ENCODE measurements around the gene ARHGAP29. TPM values are rescaled to one million over a fixed set of nuclear protein-coding genes. Genes with fewer than 3 reads are reported as not detected.

ARHGAP29 gene
- total and polyA plus RNA-seq, 2 experiments from 2014 or later: 114 to 152 TPM

GRCh38 chr1:94199398-94199797 is 38.0 kb downstream of the ARHGAP29 start:
- in situ Hi-C loops (cut with MboI): no loop called here
- peaks cover 91% of the 10 kb centered on the region for H3K36me3 ChIP-seq (ENCODE audit: low read depth)
- WGBS, 2 experiments (ENCODE audit: low coverage in 1 of 2, low lambda C conversion rate in 2 of 2, missing lambda C conversion rate in 2 of 2): 92 to 97% methylated on average over 2 of the region's 2 CpGs
- H3K9ac ChIP-seq: no peak overlapping the region
- DNase-seq: no peak
- H2AFZ ChIP-seq: no peak overlapping the region
- peaks cover 15% of the 10 kb centered on the region; the same call in 1 of the 2 replicates for H3K4me1 ChIP-seq (ENCODE audit: insufficient read depth)
- no peaks in the 10 kb centered on the region for H3K9me3 ChIP-seq (ENCODE audit: low read depth)
- no peak for TF ChIP-seq EZH2 (IDR thresholded peaks at IDR 0.05; ENCODE audit: insufficient read depth, poor library complexity, severe bottlenecking)
- no peak for TF ChIP-seq EZH2phosphoT487 (IDR thresholded peaks at IDR 0.05; ENCODE audit: insufficient read depth, low read depth)
- no peak overlapping the region for H3K4me2 ChIP-seq (ENCODE audit: unreplicated experiment)
- no peak overlapping the region for H3K4me3 ChIP-seq
- H3K27me3 ChIP-seq (replicated peaks; ENCODE audit: insufficient read depth): no peaks in the 10 kb centered on the region
- no peaks in the 10 kb centered on the region for H4K20me1 ChIP-seq (ENCODE audit: insufficient read depth)
- no peak overlapping the region for H3K27ac ChIP-seq
- H3F3A ChIP-seq (ENCODE audit: insufficient read depth): peaks cover 90% of the 10 kb centered on the region
- peaks cover 98% of the 10 kb centered on the region for H3K79me2 ChIP-seq (ENCODE audit: insufficient read depth)
- no peaks in the 10 kb centered on the region for H3K9me2 ChIP-seq (ENCODE audit: insufficient read depth)

GRCh38 chr1:94194079-94194865 is 43.1 kb downstream of the ARHGAP29 start:
- in situ Hi-C loops (cut with MboI): no loop called here
- Histone ChIP-seq H3K9ac (no peak overlapping the region), H3K36me3 (ENCODE audit: low read depth) (peaks cover 91% of the 10 kb centered on the region)

GRCh38 chr1:94193128-94193527 is 44.3 kb downstream of the ARHGAP29 start:
- Histone ChIP-seq H3K9ac (no peak overlapping the region), H3K27ac (peak overlapping the region; percentile 6; the same call in 1 of the 2 replicates), H3K4me2 (ENCODE audit: unreplicated experiment) (no peak overlapping the region), H3K4me1 (ENCODE audit: insufficient read depth) (peaks cover 8% of the 10 kb centered on the region; the same call in 1 of the 2 replicates), H2AFZ (no peak overlapping the region), H4K20me1 (ENCODE audit: insufficient read depth) (peaks cover 10% of the 10 kb centered on the region), H3K4me3 (no peak overlapping the region), H3K79me2 (ENCODE audit: insufficient read depth) (peaks cover 99% of the 10 kb centered on the region), H3K36me3 (ENCODE audit: low read depth) (peaks cover 92% of the 10 kb centered on the region), H3F3A (ENCODE audit: insufficient read depth) (peaks cover 92% of the 10 kb centered on the region), H3K27me3 (replicated peaks; ENCODE audit: insufficient read depth) (no peaks in the 10 kb centered on the region), H3K9me3 (ENCODE audit: low read depth) (no peaks in the 10 kb centered on the region), H3K9me2 (ENCODE audit: insufficient read depth) (peaks cover 3% of the 10 kb centered on the region)
- no peak for DNase-seq
- in situ Hi-C loops (cut with MboI): no loop called here
- WGBS, 2 experiments (ENCODE audit: low coverage in 1 of 2, low lambda C conversion rate in 2 of 2, missing lambda C conversion rate in 2 of 2): 97% methylated on average over 1 of the region's 1 CpG
- TF ChIP-seq EZH2phosphoT487 (IDR thresholded peaks at IDR 0.05; ENCODE audit: insufficient read depth, low read depth) (no peak), EZH2 (IDR thresholded peaks at IDR 0.05; ENCODE audit: insufficient read depth, poor library complexity, severe bottlenecking) (no peak)

More at GRCh38 chr1:94194079-94194865, 43.1 kb downstream of the ARHGAP29 start:
- TF ChIP-seq EZH2phosphoT487 (IDR thresholded peaks at IDR 0.05; ENCODE audit: insufficient read depth, low read depth) (no peak), EZH2 (IDR thresholded peaks at IDR 0.05; ENCODE audit: insufficient read depth, poor library complexity, severe bottlenecking) (no peak)
- Histone ChIP-seq H3K9me2 (ENCODE audit: insufficient read depth) (peaks cover 3% of the 10 kb centered on the region), H3K4me3 (no peak overlapping the region), H3K79me2 (ENCODE audit: insufficient read depth) (peaks cover 99% of the 10 kb centered on the region), H3F3A (ENCODE audit: insufficient read depth) (peaks cover 88% of the 10 kb centered on the region), H3K27me3 (replicated peaks; ENCODE audit: insufficient read depth) (no peaks in the 10 kb centered on the region), H4K20me1 (ENCODE audit: insufficient read depth) (peaks cover 10% of the 10 kb centered on the region), H3K9me3 (ENCODE audit: low read depth) (no peaks in the 10 kb centered on the region), H3K4me2 (ENCODE audit: unreplicated experiment) (no peak overlapping the region), H2AFZ (no peak overlapping the region), H3K27ac (0 out of 2 replicates have a peak overlapping the region, but pooled peaks have one; percentile 6), H3K4me1 (ENCODE audit: insufficient read depth) (peaks cover 8% of the 10 kb centered on the region; the same call in 1 of the 2 replicates)
- DNase-seq: no peak
- WGBS, 2 experiments (ENCODE audit: low coverage in 1 of 2, low lambda C conversion rate in 2 of 2, missing lambda C conversion rate in 2 of 2): 98 to 100% methylated on average over 2 of the region's 2 CpGs

- no peak for DNase-seq
- 93 to 100% methylated on average over 1 of the region's 1 CpG for WGBS, 2 experiments (ENCODE audit: low coverage in 1 of 2, low lambda C conversion rate in 2 of 2, missing lambda C conversion rate in 2 of 2)
- Histone ChIP-seq H3K4me2 (ENCODE audit: unreplicated experiment) (no peak overlapping the region), H3K9me2 (ENCODE audit: insufficient read depth) (peaks cover 3% of the 10 kb centered on the region), H4K20me1 (ENCODE audit: insufficient read depth) (peaks cover 10% of the 10 kb centered on the region), H3K4me3 (no peak overlapping the region), H3K27me3 (replicated peaks; ENCODE audit: insufficient read depth) (no peaks in the 10 kb centered on the region), H3K4me1 (ENCODE audit: insufficient read depth) (no peaks in the 10 kb centered on the region), H3K79me2 (ENCODE audit: insufficient read depth) (peaks cover 99% of the 10 kb centered on the region), H2AFZ (no peak overlapping the region), H3F3A (ENCODE audit: insufficient read depth) (peaks cover 91% of the 10 kb centered on the region), H3K27ac (no peak overlapping the region), H3K9ac (no peak overlapping the region), H3K36me3 (ENCODE audit: low read depth) (peaks cover 97% of the 10 kb centered on the region), H3K9me3 (ENCODE audit: low read depth) (no peaks in the 10 kb centered on the region)
- TF ChIP-seq EZH2 (IDR thresholded peaks at IDR 0.05; ENCODE audit: insufficient read depth, poor library complexity, severe bottlenecking): no peak
- no peak for TF ChIP-seq EZH2phosphoT487 (IDR thresholded peaks at IDR 0.05; ENCODE audit: insufficient read depth, low read depth)
- in situ Hi-C loops (cut with MboI): no loop called here
Measured at GRCh38 chr1:94191216-94191615, 46.2 kb downstream of the ARHGAP29 start.
